Measurements from ENCODE around the gene ARL4C. TPM values are rescaled to one million over a fixed set of nuclear protein-coding genes. Genes with fewer than 3 reads are reported as not detected.

Gene ARL4C
- total RNA-seq, 4 donors from 2014 or later, result 4.5 to 23.9 (median 5.9) TPM

- Histone ChIP-seq H3K27me3 (no peaks in the 10 kb centered on the region), H3K9me3 (no peaks in the 10 kb centered on the region), H3K27ac (no peak overlapping the region), H3K4me1 (peaks cover 0 to 3% (median 0%) of the 10 kb centered on the region in 4 donors), H3K4me3 (no peak overlapping the region), H3K36me3 (no peaks in the 10 kb centered on the region)
- TF ChIP-seq CTCF (IDR thresholded peaks at IDR 0.05) (no peak), POLR2A (IDR thresholded peaks at IDR 0.05) (no peak)
- DNase-seq, result no peak
Observed at GRCh38 chr2:234502919-234503285, 6.0 kb upstream of the ARL4C start.

GRCh38 chr2:234502285-234502918 is 5.5 kb upstream of the ARL4C start:
- Histone ChIP-seq H3K4me3 (no peak overlapping the region), H3K27me3 (no peaks in the 10 kb centered on the region), H3K4me1 (peaks cover 0 to 8% (median 0%) of the 10 kb centered on the region in 4 donors), H3K36me3 (no peaks in the 10 kb centered on the region), H3K27ac (no peak overlapping the region), H3K9me3 (no peaks in the 10 kb centered on the region)
- TF ChIP-seq CTCF (IDR thresholded peaks at IDR 0.05) (no peak), POLR2A (IDR thresholded peaks at IDR 0.05) (no peak)
- no peak for DNase-seq

- Histone ChIP-seq H3K9me3 (no peaks in the 10 kb centered on the region), H3K27me3 (no peaks in the 10 kb centered on the region), H3K27ac (peak overlapping the region in 1 of 4 donors; percentile 27), H3K4me3 (no peak overlapping the region), H3K4me1 (peaks cover 0 to 15% (median 2%) of the 10 kb centered on the region in 4 donors), H3K36me3 (no peaks in the 10 kb centered on the region)
- peak in 2 of 3 donors; percentile 93 for DNase-seq
- TF ChIP-seq CTCF (IDR thresholded peaks at IDR 0.05) (peak; percentile 40 to 81 (median 72)), POLR2A (IDR thresholded peaks at IDR 0.05) (no peak)
Observed at GRCh38 chr2:234500394-234501006, 3.6 kb upstream of the ARL4C start.

GRCh38 chr2:234497594-234498235 is 834 bp upstream of the ARL4C start:
- Histone ChIP-seq H3K36me3 (no peaks in the 10 kb centered on the region), H3K27me3 (no peaks in the 10 kb centered on the region), H3K4me3 (peak overlapping the region; percentile 69 to 90 (median 76)), H3K9me3 (no peaks in the 10 kb centered on the region), H3K4me1 (peaks cover 0 to 19% (median 5%) of the 10 kb centered on the region in 4 donors), H3K27ac (peak overlapping the region; percentile 72 to 94 (median 88))
- no peak for TF ChIP-seq CTCF (IDR thresholded peaks at IDR 0.05)
- TF ChIP-seq POLR2A (IDR thresholded peaks at IDR 0.05), result no peak
- DNase-seq, result no peak

GRCh38 chr2:234496055-234496834 is 636 bp downstream of the ARL4C start:
- peaks cover 0 to 19% (median 5%) of the 10 kb centered on the region in 4 donors for H3K4me1 ChIP-seq
- no peaks in the 10 kb centered on the region for H3K36me3 ChIP-seq
- peak overlapping the region; percentile 84 to 94 (median 88) for H3K27ac ChIP-seq
- H3K4me3 ChIP-seq, result peak overlapping the region; percentile 69 to 90 (median 76)
- no peaks in the 10 kb centered on the region for H3K9me3 ChIP-seq
- DNase-seq, result peak; percentile 46 to 74 (median 57)
- no peaks in the 10 kb centered on the region for H3K27me3 ChIP-seq
- no peak for TF ChIP-seq POLR2A (IDR thresholded peaks at IDR 0.05)
- no peak for TF ChIP-seq CTCF (IDR thresholded peaks at IDR 0.05)
